Sigmoid colon (tissue), 4 donors: ENCODE results near the gene JAKMIP1.

Source experiments
- EP300 ChIP-seq, 4 donors: sonication (generic); formaldehyde crosslinking; IDR thresholded peaks; one replicate each; pipeline ENCODE4 v1.6.1; 2017; ENCODE audit warnings: antibody characterized with exemption in 4 of 4
- POLR2A ChIP-seq, 2 donors: fragments of 450-650 bp; IDR thresholded peaks; one replicate each; pipeline ENCODE4 v1.6.1; 2016; ENCODE audit warnings: antibody characterized with exemption in 2 of 2, mild to moderate bottlenecking in 2 of 2, moderate library complexity in 2 of 2
- POLR2AphosphoS5 ChIP-seq, 4 donors: sonication (generic); formaldehyde crosslinking; IDR thresholded peaks; one replicate each; pipeline ENCODE4 v1.6.1; 2017; ENCODE audit warnings: antibody characterized with exemption in 4 of 4
- TF ChIP-seq, protein P1 (sequence below), 4 experiments: fragments of 450-650 bp in 3 of 4; fragments of 200-600 bp in 1 of 4; IDR thresholded peaks; one replicate each; pipeline ENCODE4 v1.5.1; 2016 to 2019; ENCODE audit warnings: antibody characterized with exemption in 4 of 4, mild to moderate bottlenecking in 3 of 4, moderate library complexity in 2 of 4

DNA sequence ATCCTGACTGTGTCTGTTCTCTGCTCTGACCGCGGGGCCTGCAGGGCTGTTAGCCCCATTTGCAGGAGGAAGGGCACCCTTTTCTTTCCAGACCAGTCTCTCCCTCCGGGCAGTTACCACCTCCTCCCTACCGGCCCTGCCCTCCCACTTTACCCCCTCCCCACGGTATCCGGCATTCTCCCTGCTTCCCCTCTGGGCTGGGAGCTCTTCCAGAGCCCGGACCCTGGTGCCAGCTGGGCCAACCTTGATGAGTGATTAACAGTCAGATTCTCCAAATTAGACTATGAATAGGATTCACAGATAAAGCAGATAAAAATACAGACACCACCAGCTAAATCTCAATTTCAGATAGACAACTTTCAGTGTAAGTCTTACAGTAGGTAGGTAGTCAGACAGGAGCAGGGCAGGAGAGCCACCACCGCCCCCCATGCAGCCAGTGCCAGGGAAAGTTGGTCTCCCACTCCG, 45.9 kb upstream of the JAKMIP1 start:
- TF ChIP-seq POLR2A (IDR thresholded peaks at IDR 0.05) (no peak), POLR2AphosphoS5 (IDR thresholded peaks at IDR 0.05) (no peak), EP300 (IDR thresholded peaks at IDR 0.05) (no peak)
- TF ChIP-seq, protein P1, sequence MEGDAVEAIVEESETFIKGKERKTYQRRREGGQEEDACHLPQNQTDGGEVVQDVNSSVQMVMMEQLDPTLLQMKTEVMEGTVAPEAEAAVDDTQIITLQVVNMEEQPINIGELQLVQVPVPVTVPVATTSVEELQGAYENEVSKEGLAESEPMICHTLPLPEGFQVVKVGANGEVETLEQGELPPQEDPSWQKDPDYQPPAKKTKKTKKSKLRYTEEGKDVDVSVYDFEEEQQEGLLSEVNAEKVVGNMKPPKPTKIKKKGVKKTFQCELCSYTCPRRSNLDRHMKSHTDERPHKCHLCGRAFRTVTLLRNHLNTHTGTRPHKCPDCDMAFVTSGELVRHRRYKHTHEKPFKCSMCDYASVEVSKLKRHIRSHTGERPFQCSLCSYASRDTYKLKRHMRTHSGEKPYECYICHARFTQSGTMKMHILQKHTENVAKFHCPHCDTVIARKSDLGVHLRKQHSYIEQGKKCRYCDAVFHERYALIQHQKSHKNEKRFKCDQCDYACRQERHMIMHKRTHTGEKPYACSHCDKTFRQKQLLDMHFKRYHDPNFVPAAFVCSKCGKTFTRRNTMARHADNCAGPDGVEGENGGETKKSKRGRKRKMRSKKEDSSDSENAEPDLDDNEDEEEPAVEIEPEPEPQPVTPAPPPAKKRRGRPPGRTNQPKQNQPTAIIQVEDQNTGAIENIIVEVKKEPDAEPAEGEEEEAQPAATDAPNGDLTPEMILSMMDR (IDR thresholded peaks at IDR 0.05): no peak
